Myocyte (in vitro differentiated cells): ENCODE data around the gene CKB. TPM values are rescaled to one million over a fixed set of nuclear protein-coding genes. Genes with fewer than 3 reads are reported as not detected.
"Not testable (repeated sequence)": the region's sequence is repeated elsewhere in the genome, so short reads cannot be mapped to it uniquely, and the experiment has no call there.

Source experiments
- DNase-seq: peaks from one replicate; pipeline ENCODE4 v3.0.0-alpha.2; 2012; ENCODE audit warnings: low read depth
- total RNA-seq: library from RNA; depleted of rRNA; stranded (reverse); fragments of >200 nt; gene quantifications from 2 replicates; pipeline ENCODE4 v1.2.3, GENCODE V29; 2014

The CKB gene
- total RNA-seq, 1 donor from 2014 or later, result 1,659 TPM

- DNase-seq, result peak; percentile 73
Measured at GRCh38 chr14:103528146-103528586, 5.5 kb upstream of the CKB start.

- DNase-seq, result peak; percentile 65
Measured at GRCh38 chr14:103527408-103528145, 4.9 kb upstream of the CKB start.

GRCh38 chr14:103526914-103527248 lies 4.3 kb upstream of the CKB start:
- DNase-seq, result no peak

- DNase-seq, result no peak
Measured at GRCh38 chr14:103526247-103526913, 3.8 kb upstream of the CKB start.

- DNase-seq, result not testable (repeated sequence)
Measured at GRCh38 chr14:103525430-103526246, 3.0 kb upstream of the CKB start.

GRCh38 chr14:103524002-103524935 lies 1.6 kb upstream of the CKB start:
- DNase-seq, result peak; percentile 66

- DNase-seq, result no peak
Measured at GRCh38 chr14:103523575-103523954, 935 bp upstream of the CKB start.

- DNase-seq, result peak; percentile 44
Measured at GRCh38 chr14:103521951-103522563, 573 bp downstream of the CKB start.

GRCh38 chr14:103521438-103521950 lies 1.1 kb downstream of the CKB start:
- no peak for DNase-seq

- DNase-seq, result peak; percentile 78
Measured at GRCh38 chr14:103520657-103521437, 1.8 kb downstream of the CKB start.

- no peak for DNase-seq
Measured at GRCh38 chr14:103520269-103520656, 2.4 kb downstream of the CKB start.

GRCh38 chr14:103519837-103520212 lies 2.8 kb downstream of the CKB start:
- no peak for DNase-seq

- peak; percentile 53 for DNase-seq
Measured at GRCh38 chr14:103519043-103519836, 3.4 kb downstream of the CKB start.

- DNase-seq, result peak; percentile 66
Measured at GRCh38 chr14:103518422-103519042, 4.1 kb downstream of the CKB start.

- DNase-seq, result no peak
Measured at GRCh38 chr14:103517721-103518421, 4.8 kb downstream of the CKB start.

- DNase-seq, result no peak
Measured at GRCh38 chr14:103517174-103517566, 5.5 kb downstream of the CKB start.

GRCh38 chr14:103516426-103517173 lies 6.0 kb downstream of the CKB start:
- DNase-seq, result no peak
